ENCODE data around the gene PWP2.
"Not testable (repeated sequence)": the region's sequence is repeated elsewhere in the genome, so short reads cannot be mapped to it uniquely, and the experiment has no call there.

PWP2 gene

DNA sequence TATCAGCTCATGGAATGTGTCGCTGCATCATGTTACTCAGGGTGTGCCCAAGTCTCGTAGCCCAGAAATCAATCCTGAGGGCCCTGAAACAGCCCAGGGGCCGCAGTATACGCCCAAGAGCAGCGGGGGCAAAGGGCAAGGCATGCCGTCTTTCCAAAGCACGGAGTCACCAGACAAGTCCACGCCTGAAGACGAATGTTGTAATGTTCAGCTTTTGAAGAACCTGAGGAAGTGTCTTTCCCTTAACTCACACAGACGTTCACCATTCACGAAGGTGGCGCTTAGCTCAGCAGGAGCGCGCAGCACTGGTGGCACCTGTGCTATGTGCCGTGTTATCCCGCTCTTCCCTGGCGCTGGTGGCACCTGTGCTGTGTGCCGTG lies 18.8 kb upstream of the PWP2 start:
- no peak for TF ChIP-seq ZNF274 (IDR thresholded peaks at IDR 0.05; ENCODE audit: low read depth, low read length)
- H3K4me3 ChIP-seq (ENCODE audit: low read length): no peak overlapping the region

DNA sequence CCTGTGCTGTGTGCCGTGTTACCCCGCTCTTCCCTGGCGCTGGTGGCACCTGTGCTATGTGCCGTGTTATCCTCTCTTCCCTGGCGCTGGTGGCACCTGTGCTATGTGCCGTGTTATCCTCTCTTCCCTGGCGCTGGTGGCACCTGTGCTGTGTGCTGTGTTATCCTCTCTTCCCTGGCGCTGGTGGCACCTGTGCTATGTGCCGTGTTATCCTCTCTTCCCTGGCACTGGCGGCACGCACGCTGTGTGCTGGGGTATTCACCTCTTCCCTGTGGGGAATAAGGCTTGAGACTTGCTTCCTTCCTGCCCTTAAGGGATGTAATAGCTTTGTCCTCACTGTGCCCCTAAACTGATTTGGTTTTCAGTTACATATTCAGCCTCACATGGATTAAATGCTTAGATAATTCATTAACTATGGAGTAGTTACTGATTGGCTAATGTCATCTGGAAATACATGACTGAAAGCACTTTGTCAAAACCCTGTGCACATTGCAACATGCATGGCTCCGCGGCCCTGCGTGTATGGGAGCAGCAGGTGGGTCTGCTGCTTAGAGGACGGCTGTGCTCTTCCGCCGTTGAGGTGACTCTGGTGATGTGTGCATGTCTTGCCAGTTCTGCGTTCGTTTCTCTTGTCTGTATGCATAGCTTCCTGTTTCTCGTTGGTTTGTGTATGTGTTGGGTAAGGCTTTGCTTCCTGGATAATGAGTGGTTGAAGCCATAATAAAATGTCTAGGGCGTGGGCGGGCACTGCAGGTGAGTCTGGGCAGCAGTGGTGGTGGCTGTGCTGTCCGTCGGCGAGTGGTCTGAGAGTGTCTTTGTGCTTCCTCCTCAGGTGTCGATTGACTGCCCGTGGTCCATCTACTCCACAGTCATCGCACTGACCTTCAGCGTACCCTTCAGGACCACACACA lies 17.9 kb upstream of the PWP2 start:
- no peak overlapping the region; the same call in 1 of the 2 replicates for H3K4me3 ChIP-seq (ENCODE audit: low read length)
- TF ChIP-seq ZNF274 (IDR thresholded peaks at IDR 0.05; ENCODE audit: low read depth, low read length): no peak

- TF ChIP-seq ZNF274 (IDR thresholded peaks at IDR 0.05; ENCODE audit: low read depth, low read length): no peak
- H3K4me3 ChIP-seq (ENCODE audit: low read length): no peak overlapping the region
Measured at GRCh38 chr21:44090325-44090724, 16.9 kb upstream of the PWP2 start.

GRCh38 chr21:44092211-44092610 lies 15.0 kb upstream of the PWP2 start:
- H3K4me3 ChIP-seq (ENCODE audit: low read length): no peak overlapping the region
- no peak for TF ChIP-seq ZNF274 (IDR thresholded peaks at IDR 0.05; ENCODE audit: low read depth, low read length)

DNA sequence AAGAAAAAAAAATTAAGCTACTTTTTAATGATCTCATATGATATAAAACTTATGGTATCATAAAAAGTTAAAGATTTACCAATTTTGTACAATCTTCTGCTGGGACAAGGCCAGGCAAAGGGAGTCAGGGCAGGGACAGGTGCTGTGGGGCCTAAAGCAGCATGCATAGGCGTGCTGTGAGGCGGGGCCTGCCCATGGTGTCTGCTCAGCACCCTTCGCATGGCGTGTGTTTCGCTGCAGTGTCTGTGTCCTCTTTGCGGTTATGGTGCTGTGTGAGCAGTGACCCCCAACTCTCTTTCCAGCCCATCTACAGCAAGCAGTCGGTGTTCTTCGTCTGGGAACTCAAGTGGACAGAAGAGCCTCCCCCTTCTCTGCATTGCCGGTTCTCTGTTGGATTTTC lies 13.4 kb upstream of the PWP2 start:
- no peak overlapping the region for H3K4me3 ChIP-seq (ENCODE audit: low read length)
- TF ChIP-seq ZNF274 (IDR thresholded peaks at IDR 0.05; ENCODE audit: low read depth, low read length): no peak

GRCh38 chr21:44094832-44095231 lies 12.4 kb upstream of the PWP2 start:
- no peak for TF ChIP-seq ZNF274 (IDR thresholded peaks at IDR 0.05; ENCODE audit: low read depth, low read length)
- H3K4me3 ChIP-seq (ENCODE audit: low read length): no peak overlapping the region

- H3K4me3 ChIP-seq (ENCODE audit: low read length): not testable (repeated sequence)
Measured at GRCh38 chr21:44098507-44098906, 8.7 kb upstream of the PWP2 start.

- H3K4me3 ChIP-seq (ENCODE audit: low read length): not testable (repeated sequence)
Measured at GRCh38 chr21:44098964-44099363, 8.2 kb upstream of the PWP2 start.

DNA sequence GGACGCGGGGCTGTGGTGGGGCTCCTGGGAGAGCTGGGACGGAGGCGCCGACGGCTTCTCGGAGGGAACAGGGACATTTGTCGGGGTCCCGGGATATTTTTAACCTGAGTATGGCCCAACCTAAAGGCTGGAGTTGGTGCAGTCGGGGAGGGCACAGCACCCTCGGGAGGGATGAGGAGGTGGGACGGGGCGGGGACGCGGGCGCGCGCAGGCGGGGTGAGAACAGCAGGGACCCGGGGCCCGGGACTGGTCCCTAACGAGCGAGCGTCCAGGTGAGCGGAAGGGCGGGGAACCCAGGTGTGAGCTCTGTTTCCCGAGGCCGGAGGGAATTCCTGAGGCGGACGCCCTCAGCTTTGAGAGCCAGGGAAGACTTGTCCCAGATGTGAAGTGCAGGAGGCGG lies 390 bp downstream of the PWP2 start:
- H3K4me3 ChIP-seq (ENCODE audit: low read length): peak overlapping the region; percentile 49; the same call in 1 of the 2 replicates

DNA sequence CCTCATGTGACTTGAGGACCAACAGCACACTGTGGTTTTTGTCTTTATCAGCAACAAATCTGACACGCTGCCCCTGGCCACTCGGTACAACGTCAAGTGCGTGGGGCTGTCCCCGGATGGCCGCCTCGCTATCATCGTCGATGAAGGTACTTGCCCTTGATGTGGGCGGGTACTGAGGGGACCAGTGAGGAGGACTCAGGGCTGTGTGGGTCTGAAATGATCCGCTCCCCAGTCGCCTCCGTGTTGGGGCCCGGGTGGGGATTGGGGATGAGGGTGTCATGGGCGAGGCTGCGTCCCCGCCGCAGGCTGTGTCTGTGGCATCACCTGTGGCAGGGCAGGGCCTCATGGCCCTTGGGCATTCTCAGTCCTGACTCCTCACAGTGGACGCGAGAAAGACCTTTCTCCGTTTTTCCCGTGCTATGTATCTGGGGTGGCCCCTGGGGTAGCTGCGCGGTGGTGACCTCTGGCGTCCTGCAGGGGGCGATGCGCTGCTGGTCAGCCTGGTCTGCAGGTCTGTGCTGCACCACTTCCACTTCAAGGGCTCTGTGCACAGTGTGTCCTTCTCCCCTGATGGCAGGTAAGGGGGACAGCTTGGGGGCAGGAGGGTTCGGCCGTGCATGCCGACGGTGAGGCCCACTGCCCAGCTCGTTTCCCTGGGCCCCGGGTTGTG lies 6.6 kb downstream of the PWP2 start:
- not testable (repeated sequence) for H3K4me3 ChIP-seq (ENCODE audit: low read length)

DNA sequence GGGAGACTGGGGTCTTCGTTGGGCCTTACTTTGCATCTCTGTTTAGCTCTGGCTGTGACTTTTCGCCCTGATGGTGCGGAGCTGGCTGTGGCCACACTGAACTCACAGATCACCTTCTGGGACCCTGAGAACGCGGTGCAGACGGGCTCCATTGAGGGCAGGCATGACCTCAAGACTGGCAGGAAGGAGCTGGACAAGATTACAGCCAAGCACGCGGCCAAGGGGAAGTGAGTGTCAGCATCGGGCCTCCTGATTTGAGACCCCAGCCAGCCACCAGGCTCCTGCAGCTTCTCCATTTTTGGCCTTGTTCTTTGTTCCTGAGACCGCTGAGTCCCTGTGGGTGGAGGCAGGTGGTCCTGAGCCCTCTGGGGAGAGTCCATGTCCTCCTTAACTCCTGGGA lies 14.9 kb downstream of the PWP2 start:
- H3K4me3 ChIP-seq (ENCODE audit: low read length): not testable (repeated sequence)

DNA sequence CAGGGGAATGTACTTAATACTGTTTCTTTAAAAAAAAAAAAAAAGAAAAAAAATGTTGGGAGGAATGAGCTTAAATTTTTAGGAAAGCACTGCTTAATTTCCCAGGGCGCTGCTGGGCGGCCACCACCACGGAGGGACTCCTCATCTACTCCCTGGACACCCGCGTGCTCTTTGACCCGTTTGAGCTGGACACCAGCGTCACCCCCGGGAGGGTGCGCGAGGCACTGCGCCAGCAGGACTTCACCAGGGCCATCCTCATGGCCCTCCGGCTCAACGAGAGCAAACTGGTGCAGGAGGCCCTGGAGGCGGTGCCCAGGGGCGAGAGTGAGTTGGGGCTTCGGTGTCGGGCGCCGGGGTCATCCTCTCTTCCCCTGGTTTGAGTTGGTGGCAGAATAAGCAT lies 20.6 kb downstream of the PWP2 start:
- H3K4me3 ChIP-seq (ENCODE audit: low read length): not testable (repeated sequence)

GRCh38 chr21:44133715-44134057 lies 26.5 kb downstream of the PWP2 start:
- peak overlapping the region; percentile 48; the same call in 1 of the 2 replicates for H3K4me3 ChIP-seq (ENCODE audit: low read length)

DNA sequence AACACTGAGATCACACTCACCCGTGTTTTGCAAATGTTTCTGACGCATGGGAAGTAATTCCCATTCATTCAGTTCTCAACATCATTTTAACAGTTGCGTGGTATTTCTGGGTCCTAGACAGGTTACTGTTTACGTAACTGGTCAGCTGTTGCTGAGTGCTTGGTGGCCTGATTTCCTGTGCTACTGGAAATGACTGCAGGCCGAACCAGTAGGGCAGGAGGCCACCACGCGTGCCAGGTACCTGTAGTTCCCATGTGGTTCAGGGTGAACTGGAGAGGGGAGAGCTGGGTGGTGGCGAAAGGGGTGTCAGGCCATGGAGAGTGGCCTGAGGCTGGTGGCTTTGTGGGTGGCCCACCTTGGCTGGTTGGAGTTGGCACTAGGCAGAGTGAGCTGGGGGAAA lies 27.5 kb downstream of the PWP2 start:
- H3K4me3 ChIP-seq (ENCODE audit: low read length): not testable (repeated sequence)

DNA sequence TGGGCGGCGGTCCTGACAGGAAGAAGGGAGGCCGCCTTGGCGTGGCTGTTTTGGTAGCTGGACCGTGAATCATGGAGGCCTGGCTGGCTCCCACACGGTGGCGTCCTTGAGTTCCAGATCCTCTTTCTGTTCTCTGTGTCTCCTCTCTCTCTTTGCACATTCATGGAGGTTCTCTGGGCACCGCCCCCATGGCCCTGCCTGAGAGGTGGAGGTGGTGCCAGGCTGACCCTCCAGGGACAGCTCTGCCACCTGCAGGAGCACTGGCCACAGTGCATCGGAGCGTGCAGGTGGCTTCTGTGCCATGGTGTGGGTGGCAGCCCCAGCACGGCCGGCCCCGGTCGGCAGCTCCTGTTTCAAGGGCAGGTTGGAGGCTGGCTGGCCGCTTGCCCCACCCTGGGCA lies 30.8 kb downstream of the PWP2 start:
- H3K4me3 ChIP-seq (ENCODE audit: low read length): not testable (repeated sequence)

GRCh38 chr21:44139787-44140551 lies 32.8 kb downstream of the PWP2 start:
- H3K4me3 ChIP-seq (ENCODE audit: low read length): not testable (repeated sequence)

GRCh38 chr21:44140552-44140932 lies 33.3 kb downstream of the PWP2 start:
- not testable (repeated sequence) for H3K4me3 ChIP-seq (ENCODE audit: low read length)

DNA sequence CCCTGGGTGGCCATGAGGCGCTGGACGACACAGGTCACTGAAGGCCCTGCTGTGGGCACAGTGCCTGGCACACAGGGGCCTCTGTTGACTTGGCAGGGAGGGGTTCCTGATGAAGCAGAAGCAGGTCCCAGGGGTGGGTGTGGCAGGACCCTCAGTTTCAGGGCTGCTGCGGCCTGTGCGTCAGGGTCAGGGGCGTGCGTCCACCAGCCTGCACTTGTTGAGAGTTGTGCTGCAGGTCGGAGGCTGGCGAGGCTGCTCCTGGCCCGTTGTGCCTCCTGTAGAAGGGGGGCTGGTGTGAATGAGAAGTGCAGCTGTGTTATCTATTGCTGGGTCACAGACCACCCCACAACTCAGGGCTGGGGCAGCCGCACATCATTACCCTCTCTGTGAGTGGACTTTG lies 35.3 kb downstream of the PWP2 start:
- H3K4me3 ChIP-seq (ENCODE audit: low read length): not testable (repeated sequence)

DNA sequence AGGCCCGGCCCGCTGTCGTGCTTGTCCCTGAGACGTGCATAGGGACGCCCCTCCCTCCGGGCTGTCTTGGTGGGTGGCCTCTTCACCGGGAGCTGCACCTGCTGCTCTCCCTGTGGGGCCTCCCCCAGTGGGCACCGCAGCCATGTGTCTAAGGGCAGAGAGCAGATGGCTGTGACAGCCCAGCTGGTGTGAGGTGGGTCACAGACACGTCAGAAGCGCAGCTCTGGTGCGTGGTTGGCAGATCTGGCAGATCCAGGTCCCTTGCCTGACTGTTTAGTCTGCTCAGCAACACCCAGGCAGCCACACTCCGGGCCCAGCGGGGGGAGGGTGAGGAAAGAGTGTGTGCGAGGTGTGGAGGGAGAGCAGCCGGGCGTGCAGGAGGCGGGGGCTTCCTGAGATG lies 36.2 kb downstream of the PWP2 start:
- H3K4me3 ChIP-seq (ENCODE audit: low read length): not testable (repeated sequence)

DNA sequence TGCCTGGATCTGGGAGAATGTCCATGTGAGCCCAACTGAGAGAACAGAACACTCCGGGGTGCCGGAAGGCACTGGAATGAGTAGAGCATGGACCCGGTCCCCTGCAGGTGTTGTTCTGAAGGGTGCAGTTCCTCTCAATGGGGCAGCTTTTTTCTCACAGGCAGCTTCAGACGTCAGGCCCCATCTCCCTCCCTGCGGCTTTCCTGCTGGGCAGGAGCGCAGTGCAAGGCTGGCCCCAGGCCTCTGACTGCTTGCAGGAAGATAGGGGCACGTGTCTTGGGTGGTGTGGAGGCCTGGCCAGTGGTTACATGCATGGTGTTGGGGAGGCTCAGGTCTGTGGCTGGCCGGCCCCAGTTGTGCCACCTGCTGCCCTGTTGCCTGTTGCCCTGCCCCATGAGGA lies 36.8 kb downstream of the PWP2 start:
- H3K4me3 ChIP-seq (ENCODE audit: low read length): not testable (repeated sequence)
